ENCODE results near the gene SCYL2. TPM values are rescaled to one million over a fixed set of nuclear protein-coding genes. Genes with fewer than 3 reads are reported as not detected.

The SCYL2 gene
- total and polyA plus RNA-seq, 2 donors (not counting 1 experiment from before 2014, with no cell fraction given) = 43.0 to 47.9 TPM

- Histone ChIP-seq H3K4me2 (ENCODE audit: extremely low read depth, insufficient read depth, low read length) (peak overlapping the region; percentile 77), H3K36me3 (ENCODE audit: control insufficient read depth, insufficient read depth, low read length) (no peaks in the 10 kb centered on the region), H3K4me3 (replicated peaks in 1 of 4; ENCODE audit: control extremely low read depth in 1 of 4, insufficient read depth in 1 of 4, low read depth in 3 of 4, low read length in 4 of 4) (peak overlapping the region in 2 of 4 experiments; percentile 15 to 19), H3K9ac (ENCODE audit: insufficient read depth, low read length) (no peak overlapping the region), H4K20me1 (ENCODE audit: control insufficient read depth, extremely low read depth, insufficient read depth, low read length) (no peaks in the 10 kb centered on the region), H3K9me3 (ENCODE audit: control insufficient read depth, insufficient read depth, low read depth, low read length) (no peaks in the 10 kb centered on the region), H3K27ac (ENCODE audit: insufficient read depth, low read length) (peak overlapping the region; percentile 56), H3K4me1 (ENCODE audit: control insufficient read depth, extremely low read depth, insufficient read depth, low read length) (peaks cover 4% of the 10 kb centered on the region), H3K79me2 (ENCODE audit: control insufficient read depth, insufficient read depth, low read length) (no peaks in the 10 kb centered on the region), H2AFZ (ENCODE audit: low read length) (no peak overlapping the region), H3K27me3 (ENCODE audit: control insufficient read depth, insufficient read depth, low read length) (no peaks in the 10 kb centered on the region)
- DNase-seq (ENCODE audit: low read depth in 2 of 2) = peak; percentile 40 to 51
- TF ChIP-seq CTCF (conservative IDR thresholded peaks at IDR 0.05 in 1 of 2, IDR thresholded peaks at IDR 0.05 in 1 of 2; ENCODE audit: low read depth in 1 of 2, low read length in 2 of 2) = no peak
These were observed 32.8 kb upstream of the SCYL2 start for GRCh38 chr12:100234166-100234565.

GRCh38 chr12:100234591-100235304 is 32.2 kb upstream of the SCYL2 start:
- Histone ChIP-seq H3K27ac (ENCODE audit: insufficient read depth, low read length) (peak overlapping the region; percentile 56), H2AFZ (ENCODE audit: low read length) (no peak overlapping the region), H3K9ac (ENCODE audit: insufficient read depth, low read length) (no peak overlapping the region)

GRCh38 chr12:100238801-100239200 is 28.2 kb upstream of the SCYL2 start:
- Histone ChIP-seq H4K20me1 (ENCODE audit: control insufficient read depth, extremely low read depth, insufficient read depth, low read length) (no peaks in the 10 kb centered on the region), H3K9ac (ENCODE audit: insufficient read depth, low read length) (no peak overlapping the region), H3K36me3 (ENCODE audit: control insufficient read depth, insufficient read depth, low read length) (no peaks in the 10 kb centered on the region)

More at GRCh38 chr12:100234591-100235304, 32.2 kb upstream of the SCYL2 start:
- peak overlapping the region; percentile 77 for H3K4me2 ChIP-seq (ENCODE audit: extremely low read depth, insufficient read depth, low read length)
- DNase-seq (ENCODE audit: low read depth in 2 of 2) = peak; percentile 52 to 85
- no peaks in the 10 kb centered on the region for H3K27me3 ChIP-seq (ENCODE audit: control insufficient read depth, insufficient read depth, low read length)
- H3K79me2 ChIP-seq (ENCODE audit: control insufficient read depth, insufficient read depth, low read length) = no peaks in the 10 kb centered on the region
- TF ChIP-seq EZH2 (IDR thresholded peaks at IDR 0.05; ENCODE audit: low read length, missing control alignments) (no peak), CTCF (conservative IDR thresholded peaks at IDR 0.05 in 1 of 2, IDR thresholded peaks at IDR 0.05 in 1 of 2; ENCODE audit: low read depth in 1 of 2, low read length in 2 of 2) (peak; percentile 75 to 82)
- H3K9me3 ChIP-seq (ENCODE audit: control insufficient read depth, insufficient read depth, low read depth, low read length) = no peaks in the 10 kb centered on the region
- H3K4me1 ChIP-seq (ENCODE audit: control insufficient read depth, extremely low read depth, insufficient read depth, low read length) = peaks cover 4% of the 10 kb centered on the region
- peak overlapping the region in 3 of 4 experiments; percentile 7 to 19 (median 15) for H3K4me3 ChIP-seq (replicated peaks in 1 of 4; ENCODE audit: control extremely low read depth in 1 of 4, insufficient read depth in 1 of 4, low read depth in 3 of 4, low read length in 4 of 4)
- no peaks in the 10 kb centered on the region for H4K20me1 ChIP-seq (ENCODE audit: control insufficient read depth, extremely low read depth, insufficient read depth, low read length)
- no peaks in the 10 kb centered on the region for H3K36me3 ChIP-seq (ENCODE audit: control insufficient read depth, insufficient read depth, low read length)

More at GRCh38 chr12:100238801-100239200, 28.2 kb upstream of the SCYL2 start:
- peaks cover 4% of the 10 kb centered on the region for H3K4me1 ChIP-seq (ENCODE audit: control insufficient read depth, extremely low read depth, insufficient read depth, low read length)
- H2AFZ ChIP-seq (ENCODE audit: low read length) = no peak overlapping the region
- no peak for DNase-seq (ENCODE audit: low read depth in 2 of 2)
- TF ChIP-seq EZH2 (IDR thresholded peaks at IDR 0.05; ENCODE audit: low read length, missing control alignments) (no peak), CTCF (conservative IDR thresholded peaks at IDR 0.05 in 1 of 2, IDR thresholded peaks at IDR 0.05 in 1 of 2; ENCODE audit: low read depth in 1 of 2, low read length in 2 of 2) (no peak)
- no peaks in the 10 kb centered on the region for H3K27me3 ChIP-seq (ENCODE audit: control insufficient read depth, insufficient read depth, low read length)
- H3K27ac ChIP-seq (ENCODE audit: insufficient read depth, low read length) = no peak overlapping the region
- H3K79me2 ChIP-seq (ENCODE audit: control insufficient read depth, insufficient read depth, low read length) = no peaks in the 10 kb centered on the region
- no peaks in the 10 kb centered on the region for H3K9me3 ChIP-seq (ENCODE audit: control insufficient read depth, insufficient read depth, low read depth, low read length)
- no peak overlapping the region for H3K4me2 ChIP-seq (ENCODE audit: extremely low read depth, insufficient read depth, low read length)
- no peak overlapping the region for H3K4me3 ChIP-seq (replicated peaks in 1 of 4; ENCODE audit: control extremely low read depth in 1 of 4, insufficient read depth in 1 of 4, low read depth in 3 of 4, low read length in 4 of 4)
